ENCODE results near the gene FRMD7.

FRMD7 gene

DNA sequence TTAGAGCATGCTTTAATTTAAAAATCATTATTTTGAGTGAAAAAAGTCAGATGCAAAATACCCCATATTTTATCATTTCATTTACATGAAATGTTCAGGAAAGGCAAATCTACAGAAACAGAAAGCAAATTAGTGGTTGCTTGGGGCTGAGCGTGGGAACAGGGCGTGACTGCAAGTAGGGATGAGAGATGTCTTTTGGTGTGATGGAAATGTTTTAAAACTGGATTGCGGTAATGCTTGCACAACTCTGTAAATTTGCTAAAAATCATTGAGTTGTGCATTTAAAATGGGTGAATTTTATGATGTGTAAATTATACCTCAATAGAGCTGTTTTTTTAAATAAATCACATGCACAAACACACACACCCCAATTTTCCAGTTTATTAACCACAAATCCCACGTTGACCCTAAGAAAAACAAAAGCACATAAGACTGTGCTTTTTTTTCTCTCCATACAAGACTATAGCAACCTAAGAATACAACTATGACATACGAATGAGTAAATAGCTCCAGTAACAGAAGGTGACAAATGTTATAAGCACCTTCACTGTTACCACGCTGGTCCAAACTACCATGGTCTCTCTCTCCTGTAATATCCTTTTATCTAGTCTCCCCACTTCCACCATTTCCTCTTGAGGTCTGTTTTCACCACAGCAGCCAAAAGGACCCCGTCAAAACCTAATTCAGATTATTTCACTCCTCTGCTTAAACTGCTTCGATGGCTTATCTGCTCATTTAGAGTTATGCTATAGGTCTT is 37.2 kb downstream of the FRMD7 start:
- TF ChIP-seq, protein P1, sequence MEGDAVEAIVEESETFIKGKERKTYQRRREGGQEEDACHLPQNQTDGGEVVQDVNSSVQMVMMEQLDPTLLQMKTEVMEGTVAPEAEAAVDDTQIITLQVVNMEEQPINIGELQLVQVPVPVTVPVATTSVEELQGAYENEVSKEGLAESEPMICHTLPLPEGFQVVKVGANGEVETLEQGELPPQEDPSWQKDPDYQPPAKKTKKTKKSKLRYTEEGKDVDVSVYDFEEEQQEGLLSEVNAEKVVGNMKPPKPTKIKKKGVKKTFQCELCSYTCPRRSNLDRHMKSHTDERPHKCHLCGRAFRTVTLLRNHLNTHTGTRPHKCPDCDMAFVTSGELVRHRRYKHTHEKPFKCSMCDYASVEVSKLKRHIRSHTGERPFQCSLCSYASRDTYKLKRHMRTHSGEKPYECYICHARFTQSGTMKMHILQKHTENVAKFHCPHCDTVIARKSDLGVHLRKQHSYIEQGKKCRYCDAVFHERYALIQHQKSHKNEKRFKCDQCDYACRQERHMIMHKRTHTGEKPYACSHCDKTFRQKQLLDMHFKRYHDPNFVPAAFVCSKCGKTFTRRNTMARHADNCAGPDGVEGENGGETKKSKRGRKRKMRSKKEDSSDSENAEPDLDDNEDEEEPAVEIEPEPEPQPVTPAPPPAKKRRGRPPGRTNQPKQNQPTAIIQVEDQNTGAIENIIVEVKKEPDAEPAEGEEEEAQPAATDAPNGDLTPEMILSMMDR (IDR thresholded peaks at IDR 0.05; ENCODE audit: low read depth, low read length): no peak
- H3K4me1 ChIP-seq: 0 out of 2 replicates have a peak, but pooled peaks cover 5% of the 10 kb centered on the region
- no peaks in the 10 kb centered on the region for H3K27me3 ChIP-seq
- no peak overlapping the region for H3K4me3 ChIP-seq (ENCODE audit: low read depth, low read length)
- no peaks in the 10 kb centered on the region for H3K9me3 ChIP-seq
- no peaks in the 10 kb centered on the region for H3K36me3 ChIP-seq
- no peak for DNase-seq

DNA sequence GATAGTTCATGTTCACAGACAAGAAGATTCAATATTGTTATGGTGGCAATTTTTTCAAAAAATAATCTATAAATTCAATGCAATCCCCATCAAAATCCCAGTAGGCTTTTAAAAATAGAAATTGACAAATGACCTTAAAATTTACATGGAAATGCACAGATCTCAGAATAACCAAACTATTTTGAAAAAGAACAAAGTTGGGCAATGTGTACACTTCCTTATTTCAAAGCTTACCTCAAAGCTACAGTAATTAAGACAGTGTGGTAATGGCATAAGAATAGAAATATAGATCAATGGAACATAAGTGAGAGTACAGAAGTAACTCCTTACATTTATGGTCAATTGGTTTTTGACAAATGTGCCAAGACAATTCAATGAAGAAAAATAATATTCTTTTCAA is 39.0 kb downstream of the FRMD7 start:
- DNase-seq: no peak

DNA sequence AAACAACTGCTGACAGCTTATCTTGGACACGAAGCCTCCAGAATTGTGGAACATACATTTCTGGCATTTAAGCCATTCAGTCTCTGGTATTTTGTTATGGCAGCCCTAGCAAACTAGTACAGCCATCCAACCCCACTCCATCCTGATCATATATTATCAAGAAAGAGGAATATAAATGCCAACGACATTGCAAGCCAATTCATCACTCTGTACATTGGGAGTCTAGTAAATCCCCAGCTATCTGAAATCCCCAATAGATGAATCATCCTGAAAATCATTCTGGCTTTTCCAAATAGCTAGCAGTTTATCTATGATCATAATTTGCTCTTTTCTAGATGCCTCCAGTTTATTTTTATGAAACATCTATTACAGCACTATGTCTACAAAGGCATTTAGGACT is 41.1 kb downstream of the FRMD7 start:
- Histone ChIP-seq H3K4me3 (ENCODE audit: low read depth, low read length) (no peak overlapping the region), H3K27me3 (no peaks in the 10 kb centered on the region), H3K36me3 (no peaks in the 10 kb centered on the region), H3K4me1 (no peaks in the 10 kb centered on the region), H3K9me3 (no peaks in the 10 kb centered on the region)
- TF ChIP-seq, protein P1 (IDR thresholded peaks at IDR 0.05; ENCODE audit: low read depth, low read length): no peak
- no peak for DNase-seq

More for the DNA sequence above, 39.0 kb downstream of the FRMD7 start:
- no peaks in the 10 kb centered on the region for H3K27me3 ChIP-seq
- H3K4me1 ChIP-seq: 0 out of 2 replicates have a peak, but pooled peaks cover 3% of the 10 kb centered on the region
- no peak overlapping the region for H3K4me3 ChIP-seq (ENCODE audit: low read depth, low read length)
- no peaks in the 10 kb centered on the region for H3K9me3 ChIP-seq
- TF ChIP-seq, protein P1 (IDR thresholded peaks at IDR 0.05; ENCODE audit: low read depth, low read length): no peak
- no peaks in the 10 kb centered on the region for H3K36me3 ChIP-seq

DNA sequence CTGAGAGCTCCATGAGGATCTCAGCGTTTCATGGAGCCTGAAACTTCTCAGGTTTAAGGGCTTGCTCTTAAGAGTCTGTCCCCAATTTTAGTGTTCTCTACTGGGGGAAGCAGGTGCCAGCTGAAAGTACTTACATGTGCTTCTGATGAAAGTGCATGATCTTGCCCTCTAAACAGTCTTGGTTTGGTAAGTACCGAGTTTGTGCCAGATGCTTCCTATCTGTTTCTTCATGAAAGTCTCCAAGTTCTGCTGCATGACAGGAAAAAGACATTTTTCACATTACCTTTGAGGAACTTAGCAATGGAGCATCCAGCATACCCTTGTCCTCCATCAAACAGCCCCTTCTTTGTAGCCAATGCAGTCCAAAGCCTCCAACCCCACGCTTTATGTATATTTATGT is 42.0 kb downstream of the FRMD7 start:
- Histone ChIP-seq H3K4me3 (ENCODE audit: low read depth, low read length) (no peak overlapping the region), H3K4me1 (no peaks in the 10 kb centered on the region), H3K9me3 (no peaks in the 10 kb centered on the region), H3K27me3 (no peaks in the 10 kb centered on the region), H3K36me3 (no peaks in the 10 kb centered on the region)
- TF ChIP-seq, protein P1 (IDR thresholded peaks at IDR 0.05; ENCODE audit: low read depth, low read length): no peak
- DNase-seq: no peak

DNA sequence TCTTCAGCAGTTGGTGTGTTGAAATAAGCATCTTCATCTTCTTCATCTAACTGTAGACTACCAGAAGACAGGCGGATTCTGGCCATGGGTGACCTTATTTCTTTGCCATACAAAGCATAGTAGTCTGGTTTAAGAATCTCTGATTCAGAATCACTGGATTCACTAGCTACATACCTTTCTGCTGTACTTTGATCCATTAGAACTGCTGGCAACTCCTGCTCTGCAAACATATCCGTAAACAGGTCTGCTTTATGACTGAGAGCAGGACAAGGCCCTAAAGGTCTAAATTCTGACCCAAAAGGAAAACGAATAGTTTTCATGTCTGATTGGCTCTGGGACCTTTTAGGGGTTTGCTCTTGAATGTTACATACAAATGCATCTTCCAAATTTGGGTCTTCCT is 49.9 kb downstream of the FRMD7 start:
- TF ChIP-seq, protein P1 (IDR thresholded peaks at IDR 0.05; ENCODE audit: low read depth, low read length): no peak
- H3K4me1 ChIP-seq: no peaks in the 10 kb centered on the region
- no peaks in the 10 kb centered on the region for H3K27me3 ChIP-seq
- H3K36me3 ChIP-seq: no peaks in the 10 kb centered on the region
- H3K9me3 ChIP-seq: no peaks in the 10 kb centered on the region
- no peak for DNase-seq
- H3K4me3 ChIP-seq (ENCODE audit: low read depth, low read length): no peak overlapping the region

DNA sequence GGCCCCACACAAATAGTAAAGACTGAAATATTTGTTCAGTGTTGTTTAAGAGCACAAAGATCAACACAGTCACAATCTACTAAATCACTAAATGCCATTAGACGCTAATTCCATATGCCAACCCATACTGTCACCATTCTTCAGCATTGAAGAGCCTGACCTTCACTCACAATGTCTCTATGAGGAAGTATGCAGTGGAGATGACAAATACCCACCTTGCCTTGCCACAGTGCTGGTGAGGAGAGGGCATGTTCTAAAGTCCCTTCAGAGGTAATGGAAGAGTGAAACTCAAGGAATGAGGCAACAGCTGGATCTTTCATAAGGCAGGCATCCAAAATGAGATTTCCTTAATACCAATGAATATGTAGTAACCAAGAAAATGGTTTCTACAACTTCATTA is 50.4 kb downstream of the FRMD7 start:
- Histone ChIP-seq H3K4me3 (ENCODE audit: low read depth, low read length) (no peak overlapping the region), H3K4me1 (no peaks in the 10 kb centered on the region), H3K36me3 (no peaks in the 10 kb centered on the region), H3K27me3 (no peaks in the 10 kb centered on the region), H3K9me3 (no peaks in the 10 kb centered on the region)
- DNase-seq: no peak
- TF ChIP-seq, protein P1 (IDR thresholded peaks at IDR 0.05; ENCODE audit: low read depth, low read length): no peak
